ENCODE results near the gene PLD3. TPM values are rescaled to one million over a fixed set of nuclear protein-coding genes. Genes with fewer than 3 reads are reported as not detected.

Gene PLD3
- total and polyA plus RNA-seq, 9 donors, result 120 to 301 (median 209) TPM

DNA sequence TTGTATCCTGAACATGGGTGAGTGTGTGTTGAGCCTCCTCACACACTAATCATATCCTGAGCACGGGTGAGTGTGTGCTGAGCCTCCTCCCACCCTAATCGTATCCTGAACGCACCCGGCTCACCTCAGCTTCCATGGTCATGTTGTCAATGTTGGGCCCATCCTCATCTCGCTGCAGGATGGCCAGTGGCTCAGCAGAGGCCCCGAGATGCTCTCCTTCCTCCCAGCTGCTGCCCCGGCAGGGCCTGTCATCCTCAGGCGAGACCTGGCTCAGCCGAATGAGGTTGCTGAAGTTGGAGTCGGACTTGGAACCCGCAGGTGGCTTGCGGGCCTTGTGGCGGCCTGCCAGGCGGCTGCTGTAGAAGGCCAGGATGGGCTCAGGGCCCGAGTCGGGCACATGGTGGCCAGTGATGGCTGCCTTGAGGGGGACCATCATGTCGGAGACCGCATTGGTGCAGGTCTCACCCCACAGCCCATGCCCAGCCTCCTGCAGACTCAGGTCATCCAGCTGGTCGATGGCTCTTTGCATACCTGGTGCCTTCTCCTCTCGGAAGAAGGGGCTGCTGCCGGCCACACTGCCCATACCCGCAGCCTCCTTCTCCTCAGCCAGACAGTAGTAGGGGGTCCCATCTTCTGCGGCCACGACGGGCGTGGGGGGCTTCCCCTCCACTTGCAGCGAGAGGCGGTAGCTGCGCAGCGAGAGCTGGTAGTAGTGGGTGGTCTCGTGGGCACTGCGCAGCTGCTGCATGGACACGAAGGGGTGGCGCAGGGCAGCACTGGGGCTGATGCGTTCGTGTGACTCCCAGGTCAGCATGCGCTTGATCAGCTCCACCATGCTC is 31.9 kb downstream of the PLD3 start:
- no peaks in the 10 kb centered on the region for H3K36me3 ChIP-seq

DNA sequence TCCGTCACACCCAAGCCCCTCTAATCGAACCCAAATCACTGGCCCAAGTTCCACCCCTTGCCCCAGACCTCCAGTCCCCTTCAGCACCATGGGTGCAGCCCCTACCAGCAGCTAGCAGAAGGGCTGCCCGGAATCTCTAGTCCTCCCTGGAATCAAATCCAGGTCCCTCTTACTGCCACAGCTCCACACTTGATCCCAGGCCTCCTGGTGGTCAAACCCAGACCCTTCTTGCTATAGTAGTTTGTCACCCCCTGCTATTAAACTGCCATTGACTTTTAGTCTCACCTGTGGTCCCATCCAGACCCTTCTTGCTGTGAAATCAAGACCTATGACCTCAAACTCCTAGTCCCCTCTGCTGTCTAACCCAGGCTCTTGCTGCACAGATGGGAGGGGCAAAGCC is 32.8 kb downstream of the PLD3 start:
- H3K9me3 ChIP-seq, result no peaks in the 10 kb centered on the region
- no peaks in the 10 kb centered on the region for H3K27me3 ChIP-seq
- no peaks in the 10 kb centered on the region for H3K36me3 ChIP-seq
- intact Hi-C loops (cut with DNase I), result no loop called here
- no peak overlapping the region for H3K27ac ChIP-seq
- DNase-seq, result no peak
- 80 to 85% (median 81%) methylated on average over 3 of the region's 3 CpGs for WGBS, 3 donors
- H3K4me3 ChIP-seq, result no peak overlapping the region
- TF ChIP-seq EP300 (IDR thresholded peaks at IDR 0.05), result no peak
- TF ChIP-seq POLR2A (IDR thresholded peaks at IDR 0.05), result no peak
- TF ChIP-seq, protein P1, sequence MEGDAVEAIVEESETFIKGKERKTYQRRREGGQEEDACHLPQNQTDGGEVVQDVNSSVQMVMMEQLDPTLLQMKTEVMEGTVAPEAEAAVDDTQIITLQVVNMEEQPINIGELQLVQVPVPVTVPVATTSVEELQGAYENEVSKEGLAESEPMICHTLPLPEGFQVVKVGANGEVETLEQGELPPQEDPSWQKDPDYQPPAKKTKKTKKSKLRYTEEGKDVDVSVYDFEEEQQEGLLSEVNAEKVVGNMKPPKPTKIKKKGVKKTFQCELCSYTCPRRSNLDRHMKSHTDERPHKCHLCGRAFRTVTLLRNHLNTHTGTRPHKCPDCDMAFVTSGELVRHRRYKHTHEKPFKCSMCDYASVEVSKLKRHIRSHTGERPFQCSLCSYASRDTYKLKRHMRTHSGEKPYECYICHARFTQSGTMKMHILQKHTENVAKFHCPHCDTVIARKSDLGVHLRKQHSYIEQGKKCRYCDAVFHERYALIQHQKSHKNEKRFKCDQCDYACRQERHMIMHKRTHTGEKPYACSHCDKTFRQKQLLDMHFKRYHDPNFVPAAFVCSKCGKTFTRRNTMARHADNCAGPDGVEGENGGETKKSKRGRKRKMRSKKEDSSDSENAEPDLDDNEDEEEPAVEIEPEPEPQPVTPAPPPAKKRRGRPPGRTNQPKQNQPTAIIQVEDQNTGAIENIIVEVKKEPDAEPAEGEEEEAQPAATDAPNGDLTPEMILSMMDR (IDR thresholded peaks at IDR 0.05), result no peak
- H3K4me1 ChIP-seq (ENCODE audit: insufficient read depth), result no peaks in the 10 kb centered on the region

More for the DNA sequence above, 31.9 kb downstream of the PLD3 start:
- intact Hi-C loops (cut with DNase I), result no loop called here
- no peak overlapping the region for H3K27ac ChIP-seq
- H3K4me3 ChIP-seq, result no peak overlapping the region
- WGBS, 3 donors, result 73 to 85% (median 75%) methylated on average over 37 of the region's 37 CpGs
- H3K27me3 ChIP-seq, result no peaks in the 10 kb centered on the region
- DNase-seq, result no peak
- TF ChIP-seq, protein P1 (IDR thresholded peaks at IDR 0.05), result no peak
- TF ChIP-seq POLR2A (IDR thresholded peaks at IDR 0.05) (no peak), EP300 (IDR thresholded peaks at IDR 0.05) (no peak)
- H3K9me3 ChIP-seq, result no peaks in the 10 kb centered on the region
- no peaks in the 10 kb centered on the region for H3K4me1 ChIP-seq (ENCODE audit: insufficient read depth)

DNA sequence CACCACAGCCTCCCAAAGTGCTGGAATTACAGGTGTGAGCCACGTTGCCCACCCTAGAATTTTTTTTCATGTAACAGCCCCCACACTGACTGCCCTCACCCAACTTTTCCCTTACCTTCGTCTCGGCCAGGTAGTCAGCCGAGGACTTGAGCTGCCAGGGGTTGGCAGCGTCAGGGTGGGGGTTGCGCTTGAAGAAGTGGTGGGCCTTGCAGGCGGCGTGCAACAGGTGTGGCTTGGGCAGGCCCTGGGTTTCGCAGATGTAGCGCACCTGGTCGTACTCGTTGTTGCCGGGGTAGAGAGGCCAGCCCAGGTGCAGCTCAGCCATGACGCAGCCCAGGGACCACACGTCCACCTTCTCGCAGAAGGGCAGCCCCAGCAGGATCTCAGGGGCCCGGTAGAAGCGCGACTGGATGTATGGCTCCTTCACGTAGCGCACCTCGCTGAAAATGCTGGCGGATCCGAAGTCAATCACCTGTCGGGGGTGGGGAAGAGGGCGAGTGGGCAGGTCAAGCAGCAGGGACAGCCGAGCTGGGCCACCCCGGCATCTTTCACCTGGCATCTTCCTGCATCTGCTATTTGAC is 35.3 kb downstream of the PLD3 start:
- intact Hi-C loops (cut with DNase I), result no loop called here
- Histone ChIP-seq H3K27me3 (no peaks in the 10 kb centered on the region), H3K27ac (no peak overlapping the region), H3K4me1 (ENCODE audit: insufficient read depth) (no peaks in the 10 kb centered on the region), H3K9me3 (no peaks in the 10 kb centered on the region), H3K4me3 (no peak overlapping the region), H3K36me3 (no peaks in the 10 kb centered on the region)
- TF ChIP-seq POLR2A (IDR thresholded peaks at IDR 0.05), result no peak
- TF ChIP-seq, protein P1 (IDR thresholded peaks at IDR 0.05), result no peak
- no peak for TF ChIP-seq EP300 (IDR thresholded peaks at IDR 0.05)
- WGBS, 3 donors, result 81 to 86% (median 85%) methylated on average over 28 of the region's 28 CpGs
- no peak for DNase-seq

DNA sequence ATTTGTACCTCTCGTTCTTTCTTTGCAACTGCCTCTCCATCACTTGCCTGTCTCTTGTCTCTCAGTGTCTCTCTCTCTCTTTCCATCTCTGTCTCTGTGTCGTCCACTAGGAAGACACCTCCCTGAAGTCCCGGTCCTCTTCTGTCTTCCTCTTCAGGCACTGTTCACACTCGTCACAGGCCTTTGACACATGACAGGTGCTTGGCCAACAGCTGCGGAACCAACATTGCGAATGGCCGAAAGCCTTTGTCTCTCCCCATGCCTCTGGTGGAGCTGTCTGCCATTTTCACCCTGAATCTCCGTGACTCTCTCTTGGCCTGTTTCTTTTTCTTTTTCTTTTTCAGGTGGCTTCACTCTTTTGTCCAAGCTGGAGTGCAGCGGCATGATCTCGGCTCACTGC is 38.7 kb downstream of the PLD3 start:
- H3K4me3 ChIP-seq, result no peak overlapping the region
- H3K27me3 ChIP-seq, result no peaks in the 10 kb centered on the region
- H3K27ac ChIP-seq, result no peak overlapping the region
- H3K4me1 ChIP-seq (ENCODE audit: insufficient read depth), result no peaks in the 10 kb centered on the region
- 90 to 93% (median 91%) methylated on average over 10 of the region's 10 CpGs for WGBS, 3 donors
- intact Hi-C loops (cut with DNase I), result no loop called here
- DNase-seq, result no peak
- TF ChIP-seq, protein P1 (IDR thresholded peaks at IDR 0.05), result no peak
- TF ChIP-seq POLR2A (IDR thresholded peaks at IDR 0.05) (no peak), EP300 (IDR thresholded peaks at IDR 0.05) (no peak)
- H3K9me3 ChIP-seq, result no peaks in the 10 kb centered on the region
- no peaks in the 10 kb centered on the region for H3K36me3 ChIP-seq
